ENCODE measurements around the gene CD247.

The CD247 gene

DNA sequence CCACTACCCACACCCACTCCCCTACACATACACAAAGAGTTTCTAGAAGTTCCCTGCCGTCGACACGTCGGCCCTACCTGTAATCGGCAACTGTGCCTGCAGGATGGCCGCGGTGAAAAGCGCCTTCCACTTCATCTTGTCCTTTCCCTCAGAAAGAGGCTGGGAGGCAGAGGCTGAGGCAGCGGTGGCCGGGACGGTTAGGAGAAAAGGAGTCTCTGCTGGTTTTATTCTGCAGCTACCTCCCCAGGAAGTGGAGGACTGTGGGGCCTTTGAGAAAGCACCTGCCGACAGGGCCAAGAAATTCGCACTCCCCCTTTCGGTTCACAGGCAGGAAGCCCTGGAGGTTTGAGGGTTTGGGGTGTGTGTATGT is at the start of gene CD247:
TSS of gene CD247 (minus strand) at position 199 of the 370 bp plus-strand sequence. CDS start at position 135, 64 bp downstream.
- Histone ChIP-seq H3K4me2 (ENCODE audit: low read depth, low read length) (peak within 1 kb of the TSS; percentile 3; the same call in 1 of the 2 replicates), H3K27me3 (replicated peaks; ENCODE audit: insufficient read depth, low read length) (no peaks in the 10 kb centered on the region), H3K9ac (ENCODE audit: low read length) (no peak within 1 kb of the TSS), H3K9me2 (replicated peaks; ENCODE audit: insufficient read depth, low read length) (no peaks in the 10 kb centered on the region), H2AFZ (ENCODE audit: low read length) (no peak within 1 kb of the TSS), H3K79me2 (ENCODE audit: low read length) (no peaks in the 10 kb centered on the region), H3K27ac (ENCODE audit: low read length) (no peak within 1 kb of the TSS), H3K4me1 (ENCODE audit: low read length) (0 out of 2 replicates have a peak, but pooled peaks cover 4% of the 10 kb centered on the region), H3F3A (ENCODE audit: insufficient read depth, low read length) (no peaks in the 10 kb centered on the region), H3K9me3 (replicated peaks; ENCODE audit: insufficient read depth, low read length) (no peaks in the 10 kb centered on the region), H3K4me3 (ENCODE audit: low read length) (no peak within 1 kb of the TSS), H3K36me3 (replicated peaks; ENCODE audit: insufficient read depth, low read length) (no peaks in the 10 kb centered on the region), H4K20me1 (ENCODE audit: insufficient read depth, low read length) (no peaks in the 10 kb centered on the region)
- DNase-seq, result peak; percentile 52
- TF ChIP-seq EZH2 (optimal IDR thresholded peaks at IDR 0.05; ENCODE audit: low read depth, low read length), result no peak
- no peak for TF ChIP-seq EZH2phosphoT487 (IDR thresholded peaks at IDR 0.05; ENCODE audit: low read length)
- TF ChIP-seq, protein P1, sequence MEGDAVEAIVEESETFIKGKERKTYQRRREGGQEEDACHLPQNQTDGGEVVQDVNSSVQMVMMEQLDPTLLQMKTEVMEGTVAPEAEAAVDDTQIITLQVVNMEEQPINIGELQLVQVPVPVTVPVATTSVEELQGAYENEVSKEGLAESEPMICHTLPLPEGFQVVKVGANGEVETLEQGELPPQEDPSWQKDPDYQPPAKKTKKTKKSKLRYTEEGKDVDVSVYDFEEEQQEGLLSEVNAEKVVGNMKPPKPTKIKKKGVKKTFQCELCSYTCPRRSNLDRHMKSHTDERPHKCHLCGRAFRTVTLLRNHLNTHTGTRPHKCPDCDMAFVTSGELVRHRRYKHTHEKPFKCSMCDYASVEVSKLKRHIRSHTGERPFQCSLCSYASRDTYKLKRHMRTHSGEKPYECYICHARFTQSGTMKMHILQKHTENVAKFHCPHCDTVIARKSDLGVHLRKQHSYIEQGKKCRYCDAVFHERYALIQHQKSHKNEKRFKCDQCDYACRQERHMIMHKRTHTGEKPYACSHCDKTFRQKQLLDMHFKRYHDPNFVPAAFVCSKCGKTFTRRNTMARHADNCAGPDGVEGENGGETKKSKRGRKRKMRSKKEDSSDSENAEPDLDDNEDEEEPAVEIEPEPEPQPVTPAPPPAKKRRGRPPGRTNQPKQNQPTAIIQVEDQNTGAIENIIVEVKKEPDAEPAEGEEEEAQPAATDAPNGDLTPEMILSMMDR (IDR thresholded peaks at IDR 0.05; ENCODE audit: low read length), result peak; percentile 13; the same call in 1 of the 2 replicates

DNA sequence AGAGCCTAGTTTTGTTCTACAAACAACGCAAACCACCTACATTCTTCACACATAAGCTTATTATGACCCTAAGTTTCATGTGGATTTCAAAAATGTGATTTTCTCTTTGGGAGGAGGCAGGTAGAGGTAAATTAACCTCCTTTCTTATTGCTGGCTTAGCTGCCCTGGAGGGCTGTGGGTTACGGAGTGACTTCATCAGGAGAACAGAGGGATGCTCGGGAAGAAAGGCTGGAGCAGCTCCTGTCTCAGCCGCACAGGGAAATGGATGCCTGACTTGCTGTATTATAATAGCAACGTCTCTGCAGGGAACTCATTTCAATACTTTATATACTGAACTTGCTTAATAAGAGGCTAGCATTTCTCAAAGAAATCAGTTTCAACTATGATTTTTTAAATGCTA is 49.3 kb upstream of the CD247 start:
- Histone ChIP-seq H3K79me2 (ENCODE audit: low read length) (no peaks in the 10 kb centered on the region), H3K4me3 (ENCODE audit: low read length) (no peak overlapping the region), H3K4me2 (ENCODE audit: low read depth, low read length) (no peak overlapping the region), H3K27ac (ENCODE audit: low read length) (no peak overlapping the region), H3F3A (ENCODE audit: insufficient read depth, low read length) (peaks cover 11% of the 10 kb centered on the region), H2AFZ (ENCODE audit: low read length) (no peak overlapping the region), H3K27me3 (replicated peaks; ENCODE audit: insufficient read depth, low read length) (no peaks in the 10 kb centered on the region), H3K9ac (ENCODE audit: low read length) (no peak overlapping the region), H3K36me3 (replicated peaks; ENCODE audit: insufficient read depth, low read length) (no peaks in the 10 kb centered on the region), H3K9me2 (replicated peaks; ENCODE audit: insufficient read depth, low read length) (no peaks in the 10 kb centered on the region), H4K20me1 (ENCODE audit: insufficient read depth, low read length) (no peaks in the 10 kb centered on the region), H3K4me1 (ENCODE audit: low read length) (peaks cover 34% of the 10 kb centered on the region), H3K9me3 (replicated peaks; ENCODE audit: insufficient read depth, low read length) (no peaks in the 10 kb centered on the region)
- no peak for DNase-seq
- TF ChIP-seq EZH2phosphoT487 (IDR thresholded peaks at IDR 0.05; ENCODE audit: low read length), result no peak
- TF ChIP-seq, protein P1 (IDR thresholded peaks at IDR 0.05; ENCODE audit: low read length), result no peak
- no peak for TF ChIP-seq EZH2 (optimal IDR thresholded peaks at IDR 0.05; ENCODE audit: low read depth, low read length)

DNA sequence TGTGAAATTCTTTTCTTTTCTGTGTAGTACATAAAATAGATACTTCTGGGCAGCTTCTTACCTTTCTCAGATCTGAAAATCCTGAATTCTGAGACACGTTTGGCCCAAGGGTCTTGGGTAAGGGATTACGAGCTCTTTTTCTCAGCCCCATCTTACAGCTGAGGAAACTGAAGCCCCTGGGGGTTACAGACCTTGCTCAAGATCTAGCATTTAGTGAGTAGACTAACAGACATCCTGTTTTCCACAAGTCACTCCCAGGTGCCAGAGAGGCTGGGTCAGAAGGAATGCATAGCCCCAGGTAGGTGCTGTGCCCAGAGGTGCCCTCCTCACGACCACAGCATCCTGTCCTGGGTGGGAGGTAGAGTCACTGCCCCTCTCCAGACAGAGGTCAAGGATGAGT is 48.4 kb upstream of the CD247 start:
- Histone ChIP-seq H3F3A (ENCODE audit: insufficient read depth, low read length) (peaks cover 11% of the 10 kb centered on the region), H3K27me3 (replicated peaks; ENCODE audit: insufficient read depth, low read length) (no peaks in the 10 kb centered on the region), H3K9me2 (replicated peaks; ENCODE audit: insufficient read depth, low read length) (no peaks in the 10 kb centered on the region), H3K36me3 (replicated peaks; ENCODE audit: insufficient read depth, low read length) (no peaks in the 10 kb centered on the region), H3K4me2 (ENCODE audit: low read depth, low read length) (no peak overlapping the region), H3K9ac (ENCODE audit: low read length) (no peak overlapping the region), H2AFZ (ENCODE audit: low read length) (no peak overlapping the region), H3K79me2 (ENCODE audit: low read length) (no peaks in the 10 kb centered on the region), H3K27ac (ENCODE audit: low read length) (no peak overlapping the region), H3K4me1 (ENCODE audit: low read length) (peaks cover 34% of the 10 kb centered on the region), H4K20me1 (ENCODE audit: insufficient read depth, low read length) (no peaks in the 10 kb centered on the region), H3K9me3 (replicated peaks; ENCODE audit: insufficient read depth, low read length) (no peaks in the 10 kb centered on the region), H3K4me3 (ENCODE audit: low read length) (no peak overlapping the region)
- TF ChIP-seq EZH2 (optimal IDR thresholded peaks at IDR 0.05; ENCODE audit: low read depth, low read length), result no peak
- TF ChIP-seq, protein P1 (IDR thresholded peaks at IDR 0.05; ENCODE audit: low read length), result no peak
- no peak for TF ChIP-seq EZH2phosphoT487 (IDR thresholded peaks at IDR 0.05; ENCODE audit: low read length)
- no peak for DNase-seq
